ENCODE data around the gene MRPL47. TPM values are rescaled to one million over a fixed set of nuclear protein-coding genes. Genes with fewer than 3 reads are reported as not detected.

Gene MRPL47
- total and polyA plus RNA-seq, 9 of the 15 experiments (the other 6 are each of a cell fraction or from before 2014, with no cell fraction given), result 101 to 437 (median 141) TPM

DNA sequence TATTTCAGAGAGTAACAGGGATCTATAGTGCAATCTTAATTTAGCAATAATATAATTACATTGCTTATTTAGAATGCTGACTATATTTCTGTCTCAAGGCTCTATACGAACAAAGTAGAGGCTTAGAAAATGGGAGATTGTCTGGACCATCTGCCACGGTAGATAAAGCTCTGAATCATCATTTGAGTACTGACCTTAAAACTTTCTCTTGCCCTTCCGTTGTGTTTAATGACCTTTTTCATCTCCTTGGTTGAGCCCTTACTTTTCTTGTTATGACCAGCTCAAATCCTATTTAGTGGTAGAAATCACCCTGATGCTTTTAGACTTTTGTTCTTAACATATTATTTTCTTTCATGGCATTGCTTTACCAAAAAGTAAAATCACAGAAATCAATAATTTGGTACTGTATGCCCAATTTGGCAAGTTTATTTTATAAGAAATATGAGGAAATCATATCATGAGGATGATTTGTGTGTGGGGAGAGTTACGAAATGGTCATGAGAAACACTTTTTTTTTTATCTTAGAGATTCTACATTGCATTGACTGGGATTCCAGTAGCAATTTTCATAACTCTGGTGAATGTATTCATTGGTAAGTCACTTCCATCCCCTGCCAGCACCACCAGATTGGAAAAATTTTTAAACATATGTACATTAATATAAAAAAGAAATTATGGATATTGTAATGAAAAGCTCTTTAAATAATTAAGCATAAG is 11.2 kb upstream of the MRPL47 start (continued):
- TF ChIP-seq MGA (IDR thresholded peaks at IDR 0.05) (no peak), REST (IDR thresholded peaks at IDR 0.05; ENCODE audit: borderline replicate concordance) (peak; percentile 34; the same call in 1 of the 2 replicates), REST (CRISPR knock-in tag; IDR thresholded peaks at IDR 0.05; ENCODE audit: low read depth) (no peak), TBL1XR1 (IDR thresholded peaks at IDR 0.05; ENCODE audit: low read length in 2 of 2) (peak in 1 of 2 experiments; percentile 76; a peak in 1 of 4 replicates), MXD1 (CRISPR knock-in tag; IDR thresholded peaks at IDR 0.05; ENCODE audit: borderline replicate concordance, poor library complexity, severe bottlenecking) (no peak), POLR2AphosphoS2 (IDR thresholded peaks at IDR 0.05; ENCODE audit: low read length) (no peak)
